ENCODE data around the gene ISOC2. TPM values are rescaled to one million over a fixed set of nuclear protein-coding genes. Genes with fewer than 3 reads are reported as not detected.

Gene ISOC2
- total and polyA plus RNA-seq, 9 of the 15 experiments (the other 6 are each of a cell fraction or from before 2014, with no cell fraction given) = 1.2 to 229 (median 58.3) TPM

- TF ChIP-seq, protein P1, sequence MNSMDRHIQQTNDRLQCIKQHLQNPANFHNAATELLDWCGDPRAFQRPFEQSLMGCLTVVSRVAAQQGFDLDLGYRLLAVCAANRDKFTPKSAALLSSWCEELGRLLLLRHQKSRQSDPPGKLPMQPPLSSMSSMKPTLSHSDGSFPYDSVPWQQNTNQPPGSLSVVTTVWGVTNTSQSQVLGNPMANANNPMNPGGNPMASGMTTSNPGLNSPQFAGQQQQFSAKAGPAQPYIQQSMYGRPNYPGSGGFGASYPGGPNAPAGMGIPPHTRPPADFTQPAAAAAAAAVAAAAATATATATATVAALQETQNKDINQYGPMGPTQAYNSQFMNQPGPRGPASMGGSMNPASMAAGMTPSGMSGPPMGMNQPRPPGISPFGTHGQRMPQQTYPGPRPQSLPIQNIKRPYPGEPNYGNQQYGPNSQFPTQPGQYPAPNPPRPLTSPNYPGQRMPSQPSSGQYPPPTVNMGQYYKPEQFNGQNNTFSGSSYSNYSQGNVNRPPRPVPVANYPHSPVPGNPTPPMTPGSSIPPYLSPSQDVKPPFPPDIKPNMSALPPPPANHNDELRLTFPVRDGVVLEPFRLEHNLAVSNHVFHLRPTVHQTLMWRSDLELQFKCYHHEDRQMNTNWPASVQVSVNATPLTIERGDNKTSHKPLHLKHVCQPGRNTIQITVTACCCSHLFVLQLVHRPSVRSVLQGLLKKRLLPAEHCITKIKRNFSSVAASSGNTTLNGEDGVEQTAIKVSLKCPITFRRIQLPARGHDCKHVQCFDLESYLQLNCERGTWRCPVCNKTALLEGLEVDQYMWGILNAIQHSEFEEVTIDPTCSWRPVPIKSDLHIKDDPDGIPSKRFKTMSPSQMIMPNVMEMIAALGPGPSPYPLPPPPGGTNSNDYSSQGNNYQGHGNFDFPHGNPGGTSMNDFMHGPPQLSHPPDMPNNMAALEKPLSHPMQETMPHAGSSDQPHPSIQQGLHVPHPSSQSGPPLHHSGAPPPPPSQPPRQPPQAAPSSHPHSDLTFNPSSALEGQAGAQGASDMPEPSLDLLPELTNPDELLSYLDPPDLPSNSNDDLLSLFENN (IDR thresholded peaks at IDR 0.05; ENCODE audit: low read depth in 2 of 2, low read length in 2 of 2) = no peak
- TF ChIP-seq MTA1 (IDR thresholded peaks at IDR 0.05; ENCODE audit: borderline replicate concordance) (0 out of 2 replicates have a peak, but pooled peaks have one; percentile 21), MYNN (IDR thresholded peaks at IDR 0.05) (0 out of 2 replicates have a peak, but pooled peaks have one; percentile 40), MYNN (CRISPR knock-in tag; IDR thresholded peaks at IDR 0.05) (no peak), BHLHE40 (IDR thresholded peaks at IDR 0.05; ENCODE audit: low read length) (peak; percentile 32; the same call in 1 of the 2 replicates), ATF7 (IDR thresholded peaks at IDR 0.05) (peak; percentile 60)
- TF ChIP-seq, protein P2, sequence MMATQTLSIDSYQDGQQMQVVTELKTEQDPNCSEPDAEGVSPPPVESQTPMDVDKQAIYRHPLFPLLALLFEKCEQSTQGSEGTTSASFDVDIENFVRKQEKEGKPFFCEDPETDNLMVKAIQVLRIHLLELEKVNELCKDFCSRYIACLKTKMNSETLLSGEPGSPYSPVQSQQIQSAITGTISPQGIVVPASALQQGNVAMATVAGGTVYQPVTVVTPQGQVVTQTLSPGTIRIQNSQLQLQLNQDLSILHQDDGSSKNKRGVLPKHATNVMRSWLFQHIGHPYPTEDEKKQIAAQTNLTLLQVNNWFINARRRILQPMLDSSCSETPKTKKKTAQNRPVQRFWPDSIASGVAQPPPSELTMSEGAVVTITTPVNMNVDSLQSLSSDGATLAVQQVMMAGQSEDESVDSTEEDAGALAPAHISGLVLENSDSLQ (IDR thresholded peaks at IDR 0.05) = peak; percentile 26
- TF ChIP-seq, protein P3, sequence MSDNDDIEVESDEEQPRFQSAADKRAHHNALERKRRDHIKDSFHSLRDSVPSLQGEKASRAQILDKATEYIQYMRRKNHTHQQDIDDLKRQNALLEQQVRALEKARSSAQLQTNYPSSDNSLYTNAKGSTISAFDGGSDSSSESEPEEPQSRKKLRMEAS (CRISPR knock-in tag; IDR thresholded peaks at IDR 0.05) = peak; percentile 48; the same call in 1 of the 2 replicates
Measured at GRCh38 chr19:55486971-55487923, 25.8 kb upstream of the ISOC2 start (continued).
